ENCODE data around the gene OR9A2. TPM values are rescaled to one million over a fixed set of nuclear protein-coding genes. Genes with fewer than 3 reads are reported as not detected.

OR9A2 gene
- total RNA-seq, 1 donor: not detected

- peak; percentile 67 for TF ChIP-seq CTCF (IDR thresholded peaks at IDR 0.05; ENCODE audit: insufficient read depth, low read depth, low read length)
- peak overlapping the region; percentile 21 for H3K4me3 ChIP-seq (ENCODE audit: low read depth, low read length)
- DNase-seq (ENCODE audit: low read depth): peak; percentile 54
Measured at GRCh38 chr7:143003393-143004051, 23.4 kb downstream of the OR9A2 start.

- no peak for TF ChIP-seq CTCF (IDR thresholded peaks at IDR 0.05; ENCODE audit: insufficient read depth, low read depth, low read length)
- no peak overlapping the region for H3K4me3 ChIP-seq (ENCODE audit: low read depth, low read length)
Measured at GRCh38 chr7:143002898-143003297, 24.0 kb downstream of the OR9A2 start.

GRCh38 chr7:143002106-143002505 lies 24.8 kb downstream of the OR9A2 start:
- no peak overlapping the region for H3K4me3 ChIP-seq (ENCODE audit: low read depth, low read length)
- peak; percentile 29 for TF ChIP-seq CTCF (IDR thresholded peaks at IDR 0.05; ENCODE audit: insufficient read depth, low read depth, low read length)
- peak; percentile 14 for DNase-seq (ENCODE audit: low read depth)

More at GRCh38 chr7:143002898-143003297, 24.0 kb downstream of the OR9A2 start:
- no peak for DNase-seq (ENCODE audit: low read depth)

GRCh38 chr7:143000648-143001047 lies 26.3 kb downstream of the OR9A2 start:
- no peak for DNase-seq (ENCODE audit: low read depth)
- no peak for TF ChIP-seq CTCF (IDR thresholded peaks at IDR 0.05; ENCODE audit: insufficient read depth, low read depth, low read length)
- H3K4me3 ChIP-seq (ENCODE audit: low read depth, low read length): no peak overlapping the region

- no peak for DNase-seq (ENCODE audit: low read depth)
- TF ChIP-seq CTCF (IDR thresholded peaks at IDR 0.05; ENCODE audit: insufficient read depth, low read depth, low read length): no peak
- H3K4me3 ChIP-seq (ENCODE audit: low read depth, low read length): no peak overlapping the region
Measured at GRCh38 chr7:142999793-143000192, 27.1 kb downstream of the OR9A2 start.

GRCh38 chr7:142998966-142999365 lies 28.0 kb downstream of the OR9A2 start:
- no peak overlapping the region for H3K4me3 ChIP-seq (ENCODE audit: low read depth, low read length)
- TF ChIP-seq CTCF (IDR thresholded peaks at IDR 0.05; ENCODE audit: insufficient read depth, low read depth, low read length): no peak
- DNase-seq (ENCODE audit: low read depth): no peak

Data from fibroblast of villous mesenchyme (primary cell).